ENCODE data around the gene ZDHHC6.

The ZDHHC6 gene

GRCh38 chr10:112412696-112413095 is 34.0 kb downstream of the ZDHHC6 start:
- Histone ChIP-seq H3K27me3 (ENCODE audit: insufficient read depth, poor library complexity, severe bottlenecking) (no peaks in the 10 kb centered on the region), H3K4me3 (replicated peaks; ENCODE audit: insufficient read depth, low read length) (no peak overlapping the region), H3K27ac (replicated peaks) (no peak overlapping the region)
- no peak for TF ChIP-seq CTCF (IDR thresholded peaks at IDR 0.05; ENCODE audit: insufficient read depth, low read length)
- TF ChIP-seq GABPA (IDR thresholded peaks at IDR 0.05; ENCODE audit: low read depth), result no peak
- TF ChIP-seq POLR2AphosphoS5 (IDR thresholded peaks at IDR 0.05; ENCODE audit: low read depth), result no peak
- no peak for TF ChIP-seq SPI1 (IDR thresholded peaks at IDR 0.05; ENCODE audit: borderline replicate concordance, low read depth)
- no peak for TF ChIP-seq REST (IDR thresholded peaks at IDR 0.05; ENCODE audit: insufficient replicate concordance, low read depth)
- DNase-seq (ENCODE audit: low read depth in 1 of 2, low spot score in 1 of 2), result no peak

- Histone ChIP-seq H3K27me3 (ENCODE audit: insufficient read depth, poor library complexity, severe bottlenecking) (no peaks in the 10 kb centered on the region), H3K4me3 (replicated peaks; ENCODE audit: insufficient read depth, low read length) (no peak overlapping the region), H3K27ac (replicated peaks) (no peak overlapping the region)
- no peak for TF ChIP-seq POLR2AphosphoS5 (IDR thresholded peaks at IDR 0.05; ENCODE audit: low read depth)
- no peak for TF ChIP-seq GABPA (IDR thresholded peaks at IDR 0.05; ENCODE audit: low read depth)
- TF ChIP-seq CTCF (IDR thresholded peaks at IDR 0.05; ENCODE audit: insufficient read depth, low read length), result no peak
- no peak for TF ChIP-seq REST (IDR thresholded peaks at IDR 0.05; ENCODE audit: insufficient replicate concordance, low read depth)
- TF ChIP-seq SPI1 (IDR thresholded peaks at IDR 0.05; ENCODE audit: borderline replicate concordance, low read depth), result no peak
- DNase-seq (ENCODE audit: low read depth in 1 of 2, low spot score in 1 of 2), result no peak
Measured at GRCh38 chr10:112409755-112410154, 37.0 kb downstream of the ZDHHC6 start.

GRCh38 chr10:112409299-112409698 is 37.4 kb downstream of the ZDHHC6 start:
- Histone ChIP-seq H3K27ac (replicated peaks) (no peak overlapping the region), H3K27me3 (ENCODE audit: insufficient read depth, poor library complexity, severe bottlenecking) (no peaks in the 10 kb centered on the region), H3K4me3 (replicated peaks; ENCODE audit: insufficient read depth, low read length) (no peak overlapping the region)
- no peak for DNase-seq (ENCODE audit: low read depth in 1 of 2, low spot score in 1 of 2)
- TF ChIP-seq REST (IDR thresholded peaks at IDR 0.05; ENCODE audit: insufficient replicate concordance, low read depth) (no peak), POLR2AphosphoS5 (IDR thresholded peaks at IDR 0.05; ENCODE audit: low read depth) (no peak), GABPA (IDR thresholded peaks at IDR 0.05; ENCODE audit: low read depth) (no peak), CTCF (IDR thresholded peaks at IDR 0.05; ENCODE audit: insufficient read depth, low read length) (no peak), SPI1 (IDR thresholded peaks at IDR 0.05; ENCODE audit: borderline replicate concordance, low read depth) (no peak)

Measured in HL-60 (cell line).